ENCODE data around the gene PZP. TPM values are rescaled to one million over a fixed set of nuclear protein-coding genes. Genes with fewer than 3 reads are reported as not detected.

The PZP gene
- total RNA-seq, 4 donors from 2014 or later = 0.07 to 0.46 TPM; not detected in 2

GRCh38 chr12:9211687-9212086 is 3.5 kb upstream of the PZP start:
- no peaks in the 10 kb centered on the region for H3K36me3 ChIP-seq
- TF ChIP-seq, protein P1, sequence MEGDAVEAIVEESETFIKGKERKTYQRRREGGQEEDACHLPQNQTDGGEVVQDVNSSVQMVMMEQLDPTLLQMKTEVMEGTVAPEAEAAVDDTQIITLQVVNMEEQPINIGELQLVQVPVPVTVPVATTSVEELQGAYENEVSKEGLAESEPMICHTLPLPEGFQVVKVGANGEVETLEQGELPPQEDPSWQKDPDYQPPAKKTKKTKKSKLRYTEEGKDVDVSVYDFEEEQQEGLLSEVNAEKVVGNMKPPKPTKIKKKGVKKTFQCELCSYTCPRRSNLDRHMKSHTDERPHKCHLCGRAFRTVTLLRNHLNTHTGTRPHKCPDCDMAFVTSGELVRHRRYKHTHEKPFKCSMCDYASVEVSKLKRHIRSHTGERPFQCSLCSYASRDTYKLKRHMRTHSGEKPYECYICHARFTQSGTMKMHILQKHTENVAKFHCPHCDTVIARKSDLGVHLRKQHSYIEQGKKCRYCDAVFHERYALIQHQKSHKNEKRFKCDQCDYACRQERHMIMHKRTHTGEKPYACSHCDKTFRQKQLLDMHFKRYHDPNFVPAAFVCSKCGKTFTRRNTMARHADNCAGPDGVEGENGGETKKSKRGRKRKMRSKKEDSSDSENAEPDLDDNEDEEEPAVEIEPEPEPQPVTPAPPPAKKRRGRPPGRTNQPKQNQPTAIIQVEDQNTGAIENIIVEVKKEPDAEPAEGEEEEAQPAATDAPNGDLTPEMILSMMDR (IDR thresholded peaks at IDR 0.05 in 4 of 5, conservative IDR thresholded peaks at IDR 0.05 in 1 of 5) = no peak
- no peak for TF ChIP-seq POLR2A (IDR thresholded peaks at IDR 0.05)
- in situ Hi-C loops (cut with MboI; ENCODE audit: low sequenced_read_pairs in 4 of 4) (no loop called here), intact Hi-C loops (cut with DNase I; ENCODE audit: low total_unique reads) (no loop called here)
- DNase-seq = no peak
- no peaks in the 10 kb centered on the region for H3K4me1 ChIP-seq
- no peaks in the 10 kb centered on the region for H3K9me3 ChIP-seq
- no peaks in the 10 kb centered on the region for H3K27me3 ChIP-seq
- no peak overlapping the region for H3K27ac ChIP-seq
- no peak for ATAC-seq
- no peak overlapping the region for H3K4me3 ChIP-seq

GRCh38 chr12:9204380-9204779 is 3.8 kb downstream of the PZP start:
- H3K4me1 ChIP-seq = no peaks in the 10 kb centered on the region
- H3K36me3 ChIP-seq = no peaks in the 10 kb centered on the region
- H3K27me3 ChIP-seq = no peaks in the 10 kb centered on the region
- H3K9me3 ChIP-seq = no peaks in the 10 kb centered on the region
- DNase-seq (no peak), ATAC-seq (no peak)
- no peak overlapping the region for H3K4me3 ChIP-seq
- intact Hi-C loops (cut with DNase I; ENCODE audit: low total_unique reads) (no loop called here), in situ Hi-C loops (cut with MboI; ENCODE audit: low sequenced_read_pairs in 4 of 4) (no loop called here)
- H3K27ac ChIP-seq = no peak overlapping the region
- TF ChIP-seq, protein P1 (IDR thresholded peaks at IDR 0.05 in 4 of 5, conservative IDR thresholded peaks at IDR 0.05 in 1 of 5) = no peak
- TF ChIP-seq POLR2A (IDR thresholded peaks at IDR 0.05) = no peak

GRCh38 chr12:9198012-9198411 is 10.2 kb downstream of the PZP start:
- Histone ChIP-seq H3K27me3 (no peaks in the 10 kb centered on the region), H3K4me1 (no peaks in the 10 kb centered on the region), H3K9me3 (no peaks in the 10 kb centered on the region), H3K27ac (no peak overlapping the region), H3K36me3 (no peaks in the 10 kb centered on the region), H3K4me3 (no peak overlapping the region)
- intact Hi-C loops (cut with DNase I; ENCODE audit: low total_unique reads) = no loop called here
- DNase-seq = no peak
- no peak for TF ChIP-seq POLR2A (IDR thresholded peaks at IDR 0.05)
- TF ChIP-seq, protein P1 (IDR thresholded peaks at IDR 0.05 in 4 of 5, conservative IDR thresholded peaks at IDR 0.05 in 1 of 5) = no peak
- ATAC-seq = no peak
- in situ Hi-C loops (cut with MboI; ENCODE audit: low sequenced_read_pairs in 4 of 4) = no loop called here

DNA sequence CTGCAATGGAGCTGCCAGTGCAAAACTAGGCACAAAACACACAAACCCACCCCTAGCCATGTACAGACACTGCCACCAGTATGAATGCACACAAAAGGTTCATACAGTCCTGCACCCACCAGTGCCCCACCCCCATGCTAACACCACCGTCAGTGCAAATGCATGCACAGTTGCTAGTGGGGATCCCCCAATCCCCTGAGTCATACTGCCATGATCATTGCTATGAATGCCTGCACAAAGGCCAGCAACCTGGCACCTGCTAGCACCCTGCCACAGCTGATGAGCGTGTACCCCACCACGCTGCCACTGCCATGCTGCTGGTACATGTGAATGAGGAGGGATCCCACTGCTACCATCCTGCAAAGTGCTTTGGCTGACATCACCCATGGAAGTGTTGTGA is 23.9 kb downstream of the PZP start:
- no peaks in the 10 kb centered on the region for H3K27me3 ChIP-seq
- TF ChIP-seq, protein P1 (IDR thresholded peaks at IDR 0.05 in 4 of 5, conservative IDR thresholded peaks at IDR 0.05 in 1 of 5) = no peak
- no peak for TF ChIP-seq POLR2A (IDR thresholded peaks at IDR 0.05)
- H3K36me3 ChIP-seq = no peaks in the 10 kb centered on the region
- ATAC-seq (no peak), DNase-seq (no peak)
- H3K4me1 ChIP-seq = no peaks in the 10 kb centered on the region
- H3K27ac ChIP-seq = no peak overlapping the region
- H3K9me3 ChIP-seq = no peaks in the 10 kb centered on the region
- intact Hi-C loops (cut with DNase I; ENCODE audit: low total_unique reads) = no loop called here
- no peak overlapping the region for H3K4me3 ChIP-seq
- in situ Hi-C loops (cut with MboI; ENCODE audit: low sequenced_read_pairs in 4 of 4) = no loop called here

- in situ Hi-C loops (cut with MboI; ENCODE audit: low sequenced_read_pairs in 4 of 4) = no loop called here
- no peak overlapping the region for H3K4me3 ChIP-seq
- no peaks in the 10 kb centered on the region for H3K4me1 ChIP-seq
- TF ChIP-seq, protein P1 (IDR thresholded peaks at IDR 0.05 in 4 of 5, conservative IDR thresholded peaks at IDR 0.05 in 1 of 5) = no peak
- TF ChIP-seq POLR2A (IDR thresholded peaks at IDR 0.05) = no peak
- no peaks in the 10 kb centered on the region for H3K27me3 ChIP-seq
- intact Hi-C loops (cut with DNase I; ENCODE audit: low total_unique reads) = no loop called here
- ATAC-seq (no peak), DNase-seq (no peak)
- no peak overlapping the region for H3K27ac ChIP-seq
- H3K36me3 ChIP-seq = no peaks in the 10 kb centered on the region
- no peaks in the 10 kb centered on the region for H3K9me3 ChIP-seq
Measured at GRCh38 chr12:9180810-9181209, 27.4 kb downstream of the PZP start.

Measured in gastrocnemius medialis (tissue), 4 donors.